GM13977 (cell line): ENCODE data around the gene RAD51B.

ENCODE experiments used
- DNase-seq: peaks from one replicate; pipeline ENCODE4 v3.0.0; 2012; ENCODE audit warnings: low spot score
- in situ Hi-C: fragments of 300-500 bp; cut with MboI; formaldehyde crosslinking; loops from one replicate; pipeline ENCODE4 v1.12.0; 2022; ENCODE audit warnings: low sequenced_read_pairs, low pct_unique_long_range_greater_than_20kb, mixed read lengths, inconsistent platforms; ENCODE audit not compliant: unreplicated experiment
- TF ChIP-seq, protein P1 (sequence below): IDR thresholded peaks from 2 replicates; pipeline ENCODE4 v1.5.1; 2012; ENCODE audit warnings: mild to moderate bottlenecking, control low read depth; ENCODE audit not compliant: insufficient read depth; ENCODE audit errors: extremely low read depth, missing control alignments

Gene RAD51B

DNA sequence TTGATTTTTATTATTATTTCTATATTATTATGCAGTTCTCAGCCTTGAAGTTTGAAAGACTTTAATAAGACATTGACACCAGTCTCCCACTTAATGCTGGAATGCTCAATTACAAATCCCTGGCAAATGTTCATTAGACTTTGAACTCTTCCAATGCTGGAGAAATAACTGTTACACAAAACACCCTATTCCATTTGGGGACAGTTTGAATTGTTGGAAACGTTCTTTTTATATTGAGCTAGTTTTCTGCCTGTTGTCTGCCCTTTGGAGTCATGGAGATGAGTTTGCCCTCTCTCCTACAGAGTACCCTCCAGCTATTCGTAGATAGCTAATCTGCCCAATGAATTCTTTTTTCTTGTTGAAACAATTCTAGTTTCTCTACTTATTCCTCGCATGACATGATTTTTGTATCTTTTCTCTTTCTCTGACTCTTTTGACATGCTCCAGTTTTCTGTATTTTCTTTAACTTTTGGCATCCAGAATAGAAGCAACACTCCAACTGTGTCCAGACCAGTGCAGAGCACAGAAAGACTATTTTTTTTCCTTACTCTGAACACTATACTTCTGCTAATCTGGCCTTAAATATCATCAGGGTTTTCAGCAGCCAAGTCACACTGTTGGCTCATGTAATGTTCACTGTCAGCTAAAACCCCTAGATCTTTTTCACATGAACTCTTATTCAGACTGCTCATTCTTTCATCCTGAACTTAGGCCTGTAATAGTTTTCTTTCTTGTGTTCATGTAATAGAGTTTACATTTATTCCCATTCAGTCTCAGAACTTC, 379.3 kb downstream of the RAD51B start:
- DNase-seq: no peak
- in situ Hi-C loops: no loop called here
- TF ChIP-seq, protein P1, sequence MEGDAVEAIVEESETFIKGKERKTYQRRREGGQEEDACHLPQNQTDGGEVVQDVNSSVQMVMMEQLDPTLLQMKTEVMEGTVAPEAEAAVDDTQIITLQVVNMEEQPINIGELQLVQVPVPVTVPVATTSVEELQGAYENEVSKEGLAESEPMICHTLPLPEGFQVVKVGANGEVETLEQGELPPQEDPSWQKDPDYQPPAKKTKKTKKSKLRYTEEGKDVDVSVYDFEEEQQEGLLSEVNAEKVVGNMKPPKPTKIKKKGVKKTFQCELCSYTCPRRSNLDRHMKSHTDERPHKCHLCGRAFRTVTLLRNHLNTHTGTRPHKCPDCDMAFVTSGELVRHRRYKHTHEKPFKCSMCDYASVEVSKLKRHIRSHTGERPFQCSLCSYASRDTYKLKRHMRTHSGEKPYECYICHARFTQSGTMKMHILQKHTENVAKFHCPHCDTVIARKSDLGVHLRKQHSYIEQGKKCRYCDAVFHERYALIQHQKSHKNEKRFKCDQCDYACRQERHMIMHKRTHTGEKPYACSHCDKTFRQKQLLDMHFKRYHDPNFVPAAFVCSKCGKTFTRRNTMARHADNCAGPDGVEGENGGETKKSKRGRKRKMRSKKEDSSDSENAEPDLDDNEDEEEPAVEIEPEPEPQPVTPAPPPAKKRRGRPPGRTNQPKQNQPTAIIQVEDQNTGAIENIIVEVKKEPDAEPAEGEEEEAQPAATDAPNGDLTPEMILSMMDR: no peak

DNA sequence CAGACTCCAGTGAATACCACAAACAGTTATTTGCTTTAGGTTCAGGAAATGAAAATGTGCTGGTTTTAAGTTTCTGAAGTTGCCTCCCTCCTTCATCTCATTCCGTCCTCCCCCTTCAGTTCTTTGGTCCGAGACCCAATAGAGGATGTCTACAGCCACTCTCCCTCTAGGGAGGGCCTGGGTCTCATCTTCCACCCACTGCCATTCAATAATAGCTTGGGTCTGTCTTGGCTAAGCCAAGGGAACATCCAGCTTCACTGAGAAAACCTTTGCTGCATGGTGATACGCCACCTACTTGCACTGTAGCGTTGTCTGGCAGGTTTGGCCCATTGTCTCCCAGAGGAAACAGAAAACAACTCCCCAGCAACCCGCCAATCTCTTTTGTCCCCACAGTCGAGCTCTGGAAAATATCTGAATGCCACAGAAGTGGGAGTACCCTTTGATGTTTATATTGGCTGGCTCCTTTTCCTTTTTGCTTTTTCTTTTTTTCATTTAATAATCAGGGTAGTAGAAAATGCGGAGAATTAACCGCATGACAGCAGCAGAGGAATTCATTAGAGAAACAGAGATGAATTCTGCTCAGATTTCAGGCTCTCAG, 380.1 kb downstream of the RAD51B start:
- DNase-seq: no peak
- TF ChIP-seq, protein P1: no peak
- in situ Hi-C loops: no loop called here

DNA sequence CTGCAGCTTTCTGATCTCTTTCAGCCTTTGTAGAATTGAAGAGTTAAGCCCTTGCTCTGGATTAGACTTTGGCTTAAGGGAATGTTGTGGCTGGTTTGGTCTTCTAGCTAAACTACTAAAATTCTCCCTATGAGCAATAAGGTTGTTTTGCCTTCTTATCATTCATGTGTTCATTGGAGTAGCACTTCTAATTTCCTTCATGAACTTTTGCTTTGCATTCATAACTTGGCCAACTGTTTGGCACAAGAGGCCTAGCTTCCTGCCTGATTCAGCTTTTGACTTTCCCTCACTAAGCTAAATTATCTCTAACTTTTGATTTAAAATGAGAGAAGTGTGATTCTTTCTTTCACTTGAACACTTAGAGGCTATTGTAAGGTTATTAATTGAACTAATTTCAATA, 384.3 kb downstream of the RAD51B start:
- in situ Hi-C loops: no loop called here
- TF ChIP-seq, protein P1: no peak
- no peak for DNase-seq

DNA sequence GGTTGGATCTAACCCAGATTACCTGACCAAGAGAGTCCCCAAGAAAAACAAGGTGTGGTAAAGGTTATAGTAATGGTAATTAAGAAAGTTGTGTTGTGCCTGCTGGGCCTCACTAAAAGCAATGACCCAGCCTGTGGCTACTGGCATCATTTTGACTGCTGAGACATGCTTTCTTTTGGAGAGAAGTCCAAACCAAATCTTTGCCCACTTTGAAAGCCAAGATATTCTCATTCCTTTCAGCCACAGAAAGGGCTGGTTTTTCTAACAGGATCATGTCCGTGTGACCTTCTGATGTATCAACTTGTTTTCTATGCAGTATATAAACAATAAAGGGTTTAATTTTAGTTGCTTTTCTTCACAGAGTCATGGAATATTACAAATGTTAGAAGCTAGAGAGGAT, 388.6 kb downstream of the RAD51B start:
- no peak for DNase-seq
- in situ Hi-C loops: no loop called here
- TF ChIP-seq, protein P1: no peak

DNA sequence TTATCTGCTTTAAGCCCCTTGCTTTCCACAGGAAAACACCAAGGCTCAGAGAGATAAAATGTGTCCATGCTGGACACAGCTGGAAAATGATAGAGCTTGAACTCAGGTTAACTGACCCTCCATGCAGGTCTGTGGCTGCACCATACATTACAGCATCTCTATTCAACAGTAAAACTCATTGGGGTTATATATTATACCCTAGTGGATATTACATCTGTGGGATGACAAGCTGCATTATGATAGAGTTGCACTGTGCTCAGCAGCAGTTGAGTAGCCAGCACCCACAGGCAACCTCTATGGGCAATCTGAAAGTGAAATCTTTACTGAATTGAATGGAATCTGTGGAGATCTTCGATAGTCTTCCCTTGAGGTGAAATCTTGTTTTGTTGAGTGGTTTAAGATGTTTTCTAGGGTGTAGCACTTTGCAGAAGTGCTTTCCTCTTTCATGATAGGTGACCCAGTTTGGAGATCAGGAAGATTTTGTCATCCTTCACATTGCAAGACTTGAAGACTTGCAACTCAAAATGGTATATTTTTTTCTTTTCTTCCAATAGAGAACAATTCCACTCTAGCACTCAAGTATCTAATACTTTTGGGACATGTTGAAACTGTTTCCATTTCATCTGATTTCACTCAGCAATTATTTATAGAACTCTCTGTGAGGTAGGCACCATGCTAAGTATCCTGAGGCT, 389.2 kb downstream of the RAD51B start:
- in situ Hi-C loops: no loop called here
- TF ChIP-seq, protein P1: no peak
- no peak for DNase-seq

DNA sequence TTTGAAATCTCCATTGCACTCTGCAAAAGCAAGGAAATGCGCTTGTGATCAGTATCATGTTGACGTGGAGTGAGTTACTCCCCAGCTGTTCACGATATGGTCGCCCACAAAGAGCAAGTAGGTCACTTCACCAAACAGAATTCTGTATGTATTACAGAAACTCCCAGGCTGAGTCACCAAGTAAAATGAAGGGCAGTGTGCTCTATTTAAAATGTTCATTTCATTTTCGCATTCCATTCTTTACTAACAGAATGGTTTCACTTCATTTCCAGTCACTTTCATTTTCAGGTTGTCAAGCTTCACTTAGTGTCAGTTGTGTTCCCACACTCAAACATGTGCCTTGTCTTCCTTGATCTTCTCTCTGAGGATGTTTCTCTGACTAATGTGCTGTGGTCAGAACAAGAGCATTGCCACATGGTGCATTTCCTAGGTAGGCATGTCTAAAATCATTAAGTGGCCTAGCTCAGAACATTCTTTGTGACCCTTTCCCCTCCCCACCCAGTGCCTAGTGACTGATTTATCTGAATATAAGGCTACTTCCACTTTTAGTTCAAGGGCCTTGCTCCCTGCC, 391.2 kb downstream of the RAD51B start:
- DNase-seq: peak; percentile 79
- in situ Hi-C loops: no loop called here
- TF ChIP-seq, protein P1: no peak
